ENCODE results near the gene TESK2. TPM values are rescaled to one million over a fixed set of nuclear protein-coding genes. Genes with fewer than 3 reads are reported as not detected.

Gene TESK2
- total and polyA plus RNA-seq, 2 of the 13 experiments (the other 11 are each of a cell fraction or from before 2014, with no cell fraction given), result 5.5 to 9.6 TPM

DNA sequence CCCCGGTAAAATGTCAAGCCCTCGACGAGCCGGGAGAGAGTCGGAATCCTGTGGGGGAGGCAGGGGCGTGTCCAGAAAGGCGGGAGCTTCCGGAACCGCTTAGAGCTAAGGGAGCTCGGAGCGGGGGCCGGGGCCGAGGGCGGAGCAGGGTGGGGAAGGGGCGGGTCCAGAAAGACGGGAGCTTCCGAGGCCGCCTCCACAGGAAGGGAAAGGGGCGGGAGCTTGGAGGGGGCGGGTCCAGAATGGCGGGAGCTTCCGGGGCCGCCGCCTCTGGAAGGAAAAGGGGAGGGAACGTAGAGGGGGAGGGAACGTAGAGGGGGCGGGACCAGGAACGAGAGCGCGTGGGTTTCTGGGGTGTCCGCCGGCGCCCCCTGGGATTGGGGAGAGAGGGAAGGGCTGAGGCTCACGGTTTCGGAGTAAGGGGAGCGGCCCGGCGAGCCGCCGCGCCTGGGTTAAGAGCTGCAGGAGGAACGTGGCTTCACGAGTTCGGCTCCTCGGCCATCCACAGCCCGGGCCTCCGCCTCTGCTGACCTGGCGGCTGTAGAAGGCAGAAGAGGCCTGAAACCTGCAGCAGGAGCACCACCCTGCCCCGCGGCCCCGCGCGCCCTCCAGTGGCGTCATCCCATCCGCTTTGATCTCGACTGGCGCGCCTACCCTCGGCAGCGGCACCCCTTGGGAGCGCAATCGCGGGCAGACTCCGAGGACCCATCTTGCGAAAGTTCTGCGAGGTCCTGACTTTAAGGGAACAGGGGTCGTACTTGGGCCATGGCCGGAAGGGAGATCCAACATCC lies 187.2 kb downstream of the TESK2 start (continued):
- TF ChIP-seq IRF2 (CRISPR knock-in tag; IDR thresholded peaks at IDR 0.05) (peak; percentile 80), KDM1A (CRISPR knock-in tag; IDR thresholded peaks at IDR 0.05) (peak; percentile 83), GATA4 (IDR thresholded peaks at IDR 0.05; ENCODE audit: borderline replicate concordance, low read depth) (no peak), ZNF501 (CRISPR knock-in tag; IDR thresholded peaks at IDR 0.05) (peak; percentile 63; the same call in 1 of the 2 replicates), ZBTB33 (CRISPR knock-in tag; IDR thresholded peaks at IDR 0.05) (peak; percentile 23; the same call in 1 of the 2 replicates), FOXO1 (CRISPR knock-in tag; IDR thresholded peaks at IDR 0.05) (peak; percentile 80; the same call in 1 of the 2 replicates), JUNB (CRISPR knock-in tag; IDR thresholded peaks at IDR 0.05; ENCODE audit: borderline replicate concordance) (no peak), ZFP62 (CRISPR knock-in tag; IDR thresholded peaks at IDR 0.05) (no peak), ZNF235 (CRISPR knock-in tag; IDR thresholded peaks at IDR 0.05; ENCODE audit: borderline replicate concordance) (no peak; the same call in none of the 2 replicates), ZNF574 (CRISPR knock-in tag; IDR thresholded peaks at IDR 0.05) (no peak; the same call in none of the 2 replicates), SMC3 (IDR thresholded peaks at IDR 0.05; ENCODE audit: low read length) (peak; percentile 55; the same call in 1 of the 2 replicates), NKX3-1 (CRISPR knock-in tag; IDR thresholded peaks at IDR 0.05) (peak; percentile 57), ZFX (CRISPR knock-in tag; IDR thresholded peaks at IDR 0.05; ENCODE audit: low read depth) (peak; percentile 95)
- TF ChIP-seq, protein P1, sequence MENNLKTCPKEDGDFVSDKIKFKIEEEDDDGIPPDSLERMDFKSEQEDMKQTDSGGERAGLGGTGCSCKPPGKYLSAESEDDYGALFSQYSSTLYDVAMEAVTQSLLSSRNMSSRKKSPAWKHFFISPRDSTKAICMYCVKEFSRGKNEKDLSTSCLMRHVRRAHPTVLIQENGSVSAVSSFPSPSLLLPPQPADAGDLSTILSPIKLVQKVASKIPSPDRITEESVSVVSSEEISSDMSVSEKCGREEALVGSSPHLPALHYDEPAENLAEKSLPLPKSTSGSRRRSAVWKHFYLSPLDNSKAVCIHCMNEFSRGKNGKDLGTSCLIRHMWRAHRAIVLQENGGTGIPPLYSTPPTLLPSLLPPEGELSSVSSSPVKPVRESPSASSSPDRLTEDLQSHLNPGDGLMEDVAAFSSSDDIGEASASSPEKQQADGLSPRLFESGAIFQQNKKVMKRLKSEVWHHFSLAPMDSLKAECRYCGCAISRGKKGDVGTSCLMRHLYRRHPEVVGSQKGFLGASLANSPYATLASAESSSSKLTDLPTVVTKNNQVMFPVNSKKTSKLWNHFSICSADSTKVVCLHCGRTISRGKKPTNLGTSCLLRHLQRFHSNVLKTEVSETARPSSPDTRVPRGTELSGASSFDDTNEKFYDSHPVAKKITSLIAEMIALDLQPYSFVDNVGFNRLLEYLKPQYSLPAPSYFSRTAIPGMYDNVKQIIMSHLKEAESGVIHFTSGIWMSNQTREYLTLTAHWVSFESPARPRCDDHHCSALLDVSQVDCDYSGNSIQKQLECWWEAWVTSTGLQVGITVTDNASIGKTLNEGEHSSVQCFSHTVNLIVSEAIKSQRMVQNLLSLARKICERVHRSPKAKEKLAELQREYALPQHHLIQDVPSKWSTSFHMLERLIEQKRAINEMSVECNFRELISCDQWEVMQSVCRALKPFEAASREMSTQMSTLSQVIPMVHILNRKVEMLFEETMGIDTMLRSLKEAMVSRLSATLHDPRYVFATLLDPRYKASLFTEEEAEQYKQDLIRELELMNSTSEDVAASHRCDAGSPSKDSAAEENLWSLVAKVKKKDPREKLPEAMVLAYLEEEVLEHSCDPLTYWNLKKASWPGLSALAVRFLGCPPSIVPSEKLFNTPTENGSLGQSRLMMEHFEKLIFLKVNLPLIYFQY (CRISPR knock-in tag; IDR thresholded peaks at IDR 0.05; ENCODE audit: borderline replicate concordance), result peak; percentile 28; the same call in 1 of the 2 replicates
